GM19043 (cell line): ENCODE data around the gene CRX.
"Not testable (repeated sequence)": the region's sequence is repeated elsewhere in the genome, so short reads cannot be mapped to it uniquely, and the experiment has no call there.

Experiments used
- ATAC-seq: cut with Tn5 transposase; IDR thresholded peaks from one replicate; pipeline ENCODE4 v1.9.1; 2021; ENCODE audit warnings: low read depth; ENCODE audit not compliant: unreplicated experiment

The CRX gene

DNA sequence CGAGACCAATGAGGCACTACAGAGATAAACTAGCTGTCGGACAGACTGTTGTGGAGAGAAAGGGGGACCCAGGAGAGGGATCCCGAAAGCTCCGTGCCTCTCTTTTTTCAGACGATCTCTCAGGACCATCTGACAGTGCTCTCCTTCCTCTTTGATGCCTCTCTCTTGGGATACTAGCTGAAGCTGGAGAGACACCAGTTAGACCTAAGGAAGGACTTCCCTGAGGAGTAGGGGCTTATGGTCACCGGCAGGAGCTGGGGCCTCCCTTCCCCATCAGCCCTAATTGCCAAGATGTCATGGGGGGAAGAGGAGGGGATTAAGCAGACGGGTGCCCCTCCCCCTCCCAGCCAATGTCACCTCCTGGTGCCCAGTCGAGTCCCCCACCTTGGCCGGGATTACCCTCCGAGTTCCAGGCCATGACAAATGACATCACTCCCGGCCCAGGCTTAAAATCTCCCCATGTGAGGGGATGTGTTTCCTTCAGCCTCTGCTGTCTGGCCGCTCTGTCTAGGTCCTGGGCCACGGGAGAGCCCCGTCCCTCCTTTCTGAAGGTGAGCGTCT, at the start of gene CRX:
TSS of gene CRX (plus strand) at position 478 of the 561 bp plus-strand sequence. CDS start 12,507 bp downstream, outside the sequence.
- ATAC-seq = no peak

DNA sequence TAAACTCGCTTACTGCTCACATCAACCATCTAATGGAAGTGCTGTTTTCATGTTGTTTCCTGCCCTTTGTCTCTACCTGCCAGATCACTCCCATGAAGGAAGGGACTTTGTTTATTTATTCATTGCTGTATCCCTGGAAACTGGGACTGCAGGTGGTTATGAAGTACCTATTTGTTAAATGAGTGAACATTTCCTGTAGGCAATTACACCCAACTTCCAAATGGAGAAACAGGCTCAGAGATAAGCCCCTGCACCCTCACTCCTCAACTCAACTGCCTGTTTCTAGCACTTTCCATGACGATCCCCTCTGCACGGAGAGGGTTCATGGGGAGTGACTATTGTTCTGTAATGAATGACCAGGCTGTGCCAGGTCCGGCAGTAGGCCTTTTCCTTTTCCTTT, 45.2 kb upstream of the CRX start:
- ATAC-seq = no peak

DNA sequence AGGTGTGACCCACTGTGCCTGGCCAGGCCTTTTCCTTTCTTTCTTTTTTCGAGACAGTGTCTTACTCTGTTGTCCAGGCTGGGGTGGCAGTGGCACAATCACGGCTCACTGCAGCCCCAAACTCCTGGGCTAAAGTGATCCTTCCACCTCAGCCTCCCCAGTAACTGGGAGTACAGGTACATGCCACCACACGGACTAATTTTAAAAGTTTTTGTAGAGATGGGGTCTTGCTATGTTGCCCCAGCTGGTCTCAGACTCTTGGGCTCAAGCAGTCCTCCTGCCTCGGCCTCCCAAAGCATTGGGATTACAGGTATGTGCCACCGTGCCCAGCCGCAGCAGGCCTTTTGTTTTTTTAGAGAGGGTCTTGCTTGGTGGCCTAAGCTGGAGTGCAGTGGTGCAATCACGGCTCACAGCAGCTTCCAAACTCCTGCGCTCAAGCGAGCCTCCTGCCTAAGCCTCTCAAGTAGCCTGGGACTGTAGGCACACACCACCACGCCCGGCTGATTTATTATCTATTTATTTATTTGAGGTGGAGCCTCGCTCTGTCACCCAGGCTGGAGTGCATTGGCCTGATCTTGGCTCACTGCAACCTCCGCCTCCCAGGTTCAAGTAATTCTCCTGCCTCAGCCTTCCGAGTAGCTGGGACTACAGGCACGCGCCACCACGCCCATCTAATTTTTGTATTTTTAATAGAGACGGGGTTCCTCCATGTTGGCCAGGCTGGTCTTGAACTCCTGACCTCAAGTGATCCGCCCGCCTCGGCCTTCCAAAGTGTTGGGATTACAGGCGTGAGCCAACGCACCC, 44.3 kb upstream of the CRX start:
- not testable (repeated sequence) for ATAC-seq

DNA sequence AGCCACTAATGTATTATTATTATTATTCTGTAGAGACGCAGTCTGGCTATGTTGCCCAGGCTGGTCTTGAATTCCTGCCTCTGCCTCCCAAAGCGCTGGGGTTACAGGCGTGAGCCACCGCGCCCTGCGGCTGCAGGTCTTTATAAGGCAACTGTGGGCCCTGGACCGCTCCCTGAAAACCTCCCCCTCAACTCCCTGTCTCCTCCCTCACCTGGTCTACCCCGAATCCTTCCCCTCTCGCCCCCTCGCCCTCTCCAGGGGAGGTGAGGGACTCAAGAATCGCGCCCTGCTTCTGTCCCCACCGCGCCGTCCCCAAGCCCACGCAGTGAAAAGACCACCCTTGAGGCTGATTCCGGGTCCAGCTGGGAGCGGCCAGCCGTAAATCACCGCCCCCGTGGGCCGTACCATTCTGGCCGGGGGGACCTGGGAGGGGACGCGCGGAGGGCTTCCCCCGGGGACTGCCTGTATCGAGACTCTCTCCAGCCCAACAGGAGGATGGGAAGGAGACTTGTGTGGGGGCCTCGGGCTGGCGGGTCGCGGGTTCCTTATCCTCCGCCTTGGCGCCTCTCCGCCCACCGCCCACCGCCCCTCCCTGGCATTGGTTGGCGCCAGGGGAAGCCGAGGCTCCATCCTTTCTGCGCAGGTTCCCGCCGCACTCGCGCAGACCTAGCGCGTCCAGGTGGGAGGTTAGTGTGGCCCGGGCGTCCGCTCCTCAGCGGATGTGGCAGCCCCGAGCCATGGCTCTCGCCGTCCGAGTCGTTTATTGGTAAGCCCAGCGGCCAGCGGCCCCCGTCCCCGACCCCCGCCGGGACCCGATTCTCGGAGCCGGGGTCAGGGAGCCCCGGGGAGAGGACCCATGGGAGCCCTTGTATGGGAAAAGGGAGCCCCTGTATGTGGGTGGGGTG, 43.4 kb upstream of the CRX start, which contains the start of gene SELENOW:
TSS of gene SELENOW (plus strand) at position 655 of the 905 bp plus-strand sequence. CDS start at position 738, 83 bp downstream.
- ATAC-seq = peak; percentile 71

DNA sequence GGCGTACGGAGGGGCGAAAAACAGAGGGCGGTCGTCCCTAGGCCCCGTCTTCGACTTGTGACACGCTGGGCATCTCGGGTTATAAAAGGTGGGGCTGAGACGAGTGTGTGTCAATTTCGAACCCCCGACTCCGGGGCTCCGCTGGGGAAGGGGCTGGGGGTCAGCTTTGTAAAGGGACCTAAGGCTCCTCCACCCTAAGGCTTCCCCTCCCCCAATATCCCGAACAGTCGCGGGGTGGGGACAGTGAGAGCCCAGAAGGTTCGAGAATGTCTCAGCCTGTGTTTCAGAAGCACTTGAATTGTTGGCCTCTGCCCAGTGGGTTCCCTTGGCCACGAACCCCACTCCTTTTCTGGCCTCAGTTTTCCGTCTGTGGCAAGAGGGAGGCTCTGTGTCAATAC, 42.8 kb upstream of the CRX start:
- no peak for ATAC-seq

DNA sequence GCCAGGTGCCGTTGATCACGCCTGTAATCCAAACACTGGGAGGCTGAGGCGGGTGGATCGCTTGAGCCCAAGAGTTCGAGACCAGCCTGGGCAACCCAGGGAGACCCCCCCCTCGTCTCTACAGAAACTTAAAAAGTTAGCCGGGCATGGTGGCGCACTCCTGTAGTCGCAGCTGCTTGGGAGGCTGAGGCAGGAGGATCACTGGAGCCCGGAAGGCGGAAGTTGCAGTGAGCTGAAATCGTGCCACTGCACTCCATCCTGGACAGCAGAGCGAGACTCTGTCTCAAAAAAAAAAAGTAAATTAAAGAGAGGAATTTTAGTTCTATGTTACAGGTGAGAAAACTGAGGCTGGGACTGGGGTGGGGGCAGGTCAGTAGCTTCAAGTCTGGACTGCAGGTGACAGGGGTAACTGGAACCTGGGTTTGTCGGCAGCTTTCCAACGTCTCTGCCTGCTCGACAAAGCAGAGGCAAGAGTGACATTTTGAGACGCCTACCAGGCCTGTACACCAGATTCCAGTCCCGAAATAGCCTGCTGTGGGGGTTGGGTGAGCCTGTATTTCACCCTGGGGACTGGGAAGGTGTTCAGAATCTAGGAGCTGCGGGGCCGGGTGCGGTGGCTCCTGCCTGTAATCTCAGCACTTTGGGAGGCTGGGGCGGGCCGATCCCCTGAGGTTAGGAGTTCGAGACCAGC, 42.1 kb upstream of the CRX start:
- ATAC-seq = no peak

DNA sequence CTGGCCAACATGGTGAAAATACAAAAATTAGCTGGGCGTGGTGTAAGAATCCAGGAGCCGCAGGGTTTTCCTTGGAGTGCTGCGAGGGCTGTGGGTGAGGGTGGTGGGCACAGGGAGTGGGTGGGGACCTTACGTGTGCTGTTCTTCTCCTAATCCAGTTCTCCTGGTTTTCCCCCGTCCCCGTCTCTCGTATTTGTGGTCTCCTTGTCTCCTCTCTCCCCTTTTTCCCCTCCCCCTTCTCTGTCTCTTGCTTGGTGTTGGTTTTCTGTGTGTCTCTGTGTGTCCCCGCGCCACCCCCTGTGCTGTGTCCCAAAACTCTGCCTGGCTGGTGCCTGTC, 41.6 kb upstream of the CRX start:
- ATAC-seq = no peak

DNA sequence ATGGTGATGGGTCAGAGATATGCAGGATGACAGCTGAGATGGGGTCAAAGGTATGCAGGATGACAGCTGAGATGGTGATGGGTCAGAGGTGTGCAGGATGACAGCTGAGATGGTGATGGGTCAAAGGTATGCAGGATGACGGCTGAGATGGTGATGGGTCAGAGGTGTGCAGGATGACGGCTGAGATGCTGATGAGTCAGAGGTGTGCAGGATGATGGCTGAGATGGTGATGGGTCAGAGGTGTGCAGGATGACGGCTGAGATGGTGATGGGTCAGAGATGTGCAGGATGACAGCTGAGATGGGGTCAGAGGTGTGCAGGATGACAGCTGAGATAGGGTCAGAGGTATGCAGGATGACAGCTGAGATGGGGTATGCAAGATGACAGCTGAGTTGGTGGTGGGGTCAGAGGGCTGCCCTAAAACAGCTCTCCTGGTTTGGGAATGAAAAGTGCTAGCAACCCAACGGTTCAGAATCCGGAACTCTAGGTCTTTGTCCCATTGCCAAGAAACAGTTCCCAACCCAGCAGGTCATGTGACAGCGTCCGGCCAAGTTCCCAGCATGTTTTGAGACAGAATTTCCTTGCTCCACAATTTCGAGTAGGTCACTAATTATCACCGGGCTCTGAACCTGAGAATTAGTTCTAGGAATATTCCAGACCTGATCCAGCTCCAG, 40.0 kb upstream of the CRX start:
- ATAC-seq = no peak

DNA sequence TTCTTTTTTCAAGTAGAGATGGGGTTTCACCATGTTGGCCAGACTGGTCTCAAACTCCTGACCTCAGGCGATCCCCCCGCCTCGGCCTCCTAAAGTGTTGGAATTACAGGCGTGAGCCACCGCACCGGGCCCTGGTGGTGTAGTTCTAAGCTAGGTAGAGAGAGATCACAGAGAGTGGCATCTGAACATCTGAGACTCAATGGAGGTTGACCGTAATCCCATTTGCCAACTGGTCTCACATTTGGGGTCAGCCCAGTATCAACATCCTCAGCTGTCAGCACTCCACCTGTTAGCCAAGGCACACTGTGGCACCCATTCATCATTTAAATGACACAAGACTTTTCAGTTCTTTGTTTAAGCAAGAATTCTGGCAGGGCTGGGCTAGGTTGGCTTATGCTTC, 35.2 kb upstream of the CRX start:
- no peak for ATAC-seq

DNA sequence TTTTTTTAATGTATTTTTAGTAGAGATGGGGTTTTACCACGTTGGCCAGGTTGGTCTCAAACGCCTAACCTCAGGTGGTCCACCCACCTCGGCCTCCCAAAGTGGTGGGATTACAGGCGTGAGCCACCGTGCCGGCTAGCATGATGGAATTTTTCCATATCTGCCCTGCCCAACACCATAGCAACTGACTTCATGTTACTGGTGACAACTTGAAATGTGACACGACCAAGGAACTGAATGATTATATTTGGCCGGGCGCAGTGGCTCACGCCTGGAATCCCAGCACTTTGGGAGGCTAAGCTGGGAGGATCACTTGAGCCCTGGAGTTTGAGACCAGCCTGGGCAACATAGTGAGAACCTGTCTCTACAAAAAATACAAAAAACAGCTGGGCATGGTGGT, 34.4 kb upstream of the CRX start:
- ATAC-seq = not testable (repeated sequence)

DNA sequence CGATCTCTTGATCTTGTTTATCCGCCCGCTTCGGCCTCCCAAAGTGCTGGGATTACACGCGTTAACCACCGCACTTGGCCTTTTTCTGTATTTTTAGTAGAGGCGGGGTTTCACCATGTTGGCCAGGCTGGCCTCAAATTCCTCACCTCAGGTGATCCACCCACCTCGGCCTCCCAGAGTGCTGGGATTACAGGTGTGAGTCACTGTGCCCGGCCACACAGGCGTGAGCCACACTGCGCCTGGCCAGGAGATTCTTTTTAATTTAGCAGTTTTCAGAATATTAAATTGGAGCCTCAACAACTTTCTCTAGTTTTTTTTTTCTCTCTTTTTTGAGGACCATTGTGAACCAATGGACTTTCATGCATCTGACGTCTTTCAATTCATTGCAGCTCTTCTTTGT, 31.9 kb upstream of the CRX start:
- not testable (repeated sequence) for ATAC-seq

DNA sequence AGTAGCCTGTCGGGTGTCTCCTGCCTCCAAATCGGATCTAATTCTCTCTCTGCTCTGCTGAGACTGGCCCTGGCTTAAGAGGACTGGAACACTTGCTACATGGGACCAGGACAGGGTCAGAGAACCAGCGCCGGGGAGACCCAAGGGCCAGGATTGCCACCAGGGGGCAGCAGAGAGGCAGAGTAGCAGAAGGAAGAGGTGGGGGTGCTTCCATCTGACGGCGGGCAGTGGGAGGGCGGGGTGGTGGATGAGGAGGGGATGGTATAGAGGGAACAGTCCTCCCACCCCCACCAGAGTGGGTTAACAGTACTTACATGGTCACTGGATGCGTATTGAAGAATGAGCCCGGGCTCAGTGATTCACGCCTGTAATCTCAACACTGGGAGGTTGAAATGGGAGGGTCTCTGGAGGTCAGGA, 31.3 kb upstream of the CRX start:
- no peak for ATAC-seq

DNA sequence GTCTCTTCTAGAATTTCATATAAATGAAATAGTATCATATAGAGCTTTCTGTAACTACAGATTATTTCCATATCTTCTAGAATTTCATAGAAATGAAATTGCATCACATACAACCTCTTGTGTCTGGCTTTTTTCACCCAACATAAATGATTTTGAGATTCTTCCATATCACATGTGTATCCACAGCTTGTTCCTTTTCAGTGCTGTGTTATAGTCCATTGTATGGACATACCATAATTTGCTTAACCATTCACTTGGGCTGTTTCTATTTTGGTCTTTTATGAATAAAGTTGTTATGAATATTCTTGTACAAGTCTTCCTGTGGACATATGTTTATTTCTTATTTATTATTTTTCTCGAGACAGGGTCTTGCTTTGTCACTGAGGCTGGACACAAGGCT, 29.1 kb upstream of the CRX start:
- no peak for ATAC-seq

DNA sequence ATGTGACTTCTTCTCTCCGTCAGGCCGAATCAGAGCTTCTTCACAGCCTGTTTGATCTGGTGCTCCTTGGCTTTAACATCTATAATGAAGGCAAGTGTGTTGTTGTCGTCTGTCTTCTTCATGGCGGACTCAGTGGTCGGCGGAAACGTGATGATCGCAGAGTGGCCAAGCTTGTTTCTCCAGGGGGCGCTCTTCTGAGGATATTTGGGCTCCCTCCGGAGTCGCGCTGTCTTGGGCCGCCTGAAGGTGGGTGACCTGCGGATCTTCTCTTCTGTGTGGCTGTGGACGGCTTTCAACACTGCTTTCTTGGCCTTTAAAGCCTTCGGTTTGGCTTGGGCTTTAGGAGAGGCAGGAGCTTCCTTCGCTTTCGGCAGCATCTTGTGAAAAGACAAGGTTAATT, 27.2 kb upstream of the CRX start:
- no peak for ATAC-seq

DNA sequence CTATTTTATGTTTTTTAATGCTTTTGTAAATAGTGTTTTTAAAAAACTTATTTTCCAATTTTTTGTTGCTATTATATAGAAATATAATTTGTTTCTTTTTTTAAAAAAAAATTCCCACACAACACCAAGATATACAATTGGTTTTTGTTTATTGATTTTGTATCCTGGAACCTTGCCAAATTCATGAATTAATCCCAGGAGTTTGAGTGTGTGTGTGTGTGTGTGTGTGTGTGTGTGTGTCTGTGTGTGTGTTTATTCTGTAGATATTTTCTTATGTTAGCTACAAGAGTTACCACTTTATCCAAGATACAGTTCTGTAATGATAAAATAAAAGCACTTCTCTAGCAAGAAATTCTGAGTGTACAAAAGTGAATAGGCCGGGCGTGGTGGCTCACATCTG, 25.0 kb upstream of the CRX start:
- ATAC-seq = no peak

DNA sequence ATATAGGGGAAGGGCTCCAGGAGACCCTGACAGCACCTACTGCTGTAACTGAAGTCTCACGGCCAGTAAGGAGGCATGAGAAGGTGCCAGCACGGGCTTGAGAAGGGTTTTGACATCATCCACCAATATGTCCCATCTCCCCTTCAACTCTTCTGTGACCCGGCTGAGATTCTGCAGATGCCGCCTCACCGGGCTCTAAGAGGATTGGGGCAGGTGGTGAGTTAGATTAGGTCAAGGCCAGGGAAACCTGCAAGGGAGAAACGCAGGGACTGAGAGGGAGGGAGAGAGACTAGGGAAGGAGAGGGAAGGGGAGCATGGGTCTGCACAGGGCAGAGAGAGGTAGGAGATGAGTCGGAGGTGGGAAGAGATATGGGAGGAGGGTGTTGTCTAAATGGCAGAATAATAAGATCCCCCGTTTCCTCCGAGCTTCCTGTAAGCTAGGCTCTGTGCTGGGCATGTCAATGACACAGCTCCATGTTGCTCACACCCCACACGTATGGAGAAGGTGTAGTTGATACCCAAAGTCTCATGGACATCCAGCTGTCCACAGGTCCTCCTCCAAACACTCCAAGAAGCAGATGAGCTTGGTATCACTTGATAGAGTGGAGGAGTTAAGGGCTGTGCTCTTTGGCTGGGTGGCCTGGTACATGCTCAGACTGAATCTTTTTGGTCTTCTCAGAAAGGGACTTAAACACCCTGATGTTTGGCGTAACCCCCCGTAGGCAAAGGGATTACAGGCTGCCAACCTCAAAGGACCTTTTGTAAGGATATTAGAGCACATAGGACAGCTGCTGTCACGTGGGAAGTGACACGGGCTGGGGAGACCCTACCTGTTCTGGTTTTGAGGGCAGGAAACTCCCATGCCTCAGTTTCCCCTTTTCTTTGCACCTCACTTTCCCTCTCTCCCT, 23.5 kb upstream of the CRX start:
- no peak for ATAC-seq

DNA sequence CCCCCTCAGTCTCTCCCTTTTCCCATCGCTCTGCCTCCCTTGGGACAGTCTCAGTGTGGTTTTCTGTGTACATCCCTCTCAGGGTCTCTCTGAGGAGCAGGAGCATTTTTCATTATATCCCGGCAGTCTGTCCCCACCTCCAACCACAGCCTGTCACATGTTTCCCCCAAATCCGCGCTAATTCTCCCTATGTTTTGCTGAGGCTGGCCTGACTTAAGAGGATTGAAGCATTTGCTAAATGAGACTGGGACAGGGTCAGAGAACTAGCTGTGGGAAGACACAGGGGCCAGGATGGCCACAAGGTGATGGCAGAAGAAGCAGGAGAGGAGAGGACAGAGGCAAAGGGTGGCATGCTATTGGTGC, 22.9 kb upstream of the CRX start:
- ATAC-seq = no peak

DNA sequence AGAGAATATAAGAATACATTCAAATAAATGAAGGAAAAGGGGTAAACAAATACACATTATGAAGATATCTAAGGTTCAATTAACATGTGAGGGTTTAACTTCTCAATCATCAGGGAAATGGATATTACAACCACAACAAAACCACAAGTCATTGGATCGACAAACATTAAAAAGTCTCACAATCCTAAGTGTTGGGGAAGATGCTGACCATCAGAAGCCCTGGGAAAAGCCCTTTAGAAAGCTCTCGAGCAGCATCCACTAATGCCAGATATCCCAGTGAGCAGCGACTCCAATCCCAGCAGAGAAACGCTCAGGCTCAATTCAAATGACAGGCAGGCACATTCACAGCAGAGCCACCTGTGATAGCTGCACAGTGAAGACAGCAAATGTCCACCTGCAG, 20.5 kb upstream of the CRX start:
- no peak for ATAC-seq

DNA sequence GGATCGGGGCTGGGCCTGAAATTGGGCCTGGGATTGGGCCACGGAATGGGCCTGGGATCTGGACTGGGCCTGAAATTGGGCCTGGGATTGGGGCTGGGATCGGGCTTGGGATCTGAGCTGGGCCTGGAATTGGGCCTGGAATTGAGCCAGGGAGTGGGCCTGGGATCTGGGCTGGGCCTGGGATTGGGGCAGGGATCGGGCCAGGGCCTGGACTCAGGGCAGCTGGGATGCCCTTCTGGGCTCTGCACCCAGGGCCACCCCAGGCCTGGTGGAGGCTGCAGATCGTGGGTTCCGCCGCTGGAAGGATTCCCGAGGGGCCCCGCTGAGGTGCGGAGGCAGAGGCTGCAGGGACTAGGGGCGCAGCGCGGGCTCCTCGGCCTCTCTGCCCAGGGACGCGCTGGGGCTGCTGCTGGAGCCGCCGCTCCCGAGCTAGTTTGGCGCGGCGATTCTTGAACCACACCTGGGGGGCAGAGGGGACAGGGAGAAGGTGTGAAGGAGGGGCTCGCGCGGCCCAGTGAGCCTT, 19.2 kb upstream of the CRX start:
- ATAC-seq = no peak
